ENCODE results near the gene SYN1.

SYN1 gene

DNA sequence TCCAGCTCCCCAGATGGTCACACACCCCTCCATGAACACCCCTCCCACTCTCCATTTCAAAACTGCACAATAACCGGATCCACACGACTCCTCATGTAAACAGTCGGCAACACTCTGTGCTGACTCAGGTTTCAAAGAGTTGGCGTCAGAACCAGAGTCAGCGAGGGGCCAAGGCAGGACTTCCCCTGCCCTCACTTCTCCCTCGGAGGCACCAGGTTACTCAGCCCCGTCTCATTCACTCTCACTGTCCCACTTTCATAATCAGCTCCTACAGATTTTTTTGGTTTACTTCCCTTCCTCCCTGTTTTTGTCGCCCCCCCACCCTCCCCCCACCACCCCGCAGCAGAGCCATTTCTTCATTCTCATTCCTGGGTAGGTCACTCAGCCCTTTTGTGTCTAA, 40.1 kb downstream of the SYN1 start:
- TF ChIP-seq, protein P1, sequence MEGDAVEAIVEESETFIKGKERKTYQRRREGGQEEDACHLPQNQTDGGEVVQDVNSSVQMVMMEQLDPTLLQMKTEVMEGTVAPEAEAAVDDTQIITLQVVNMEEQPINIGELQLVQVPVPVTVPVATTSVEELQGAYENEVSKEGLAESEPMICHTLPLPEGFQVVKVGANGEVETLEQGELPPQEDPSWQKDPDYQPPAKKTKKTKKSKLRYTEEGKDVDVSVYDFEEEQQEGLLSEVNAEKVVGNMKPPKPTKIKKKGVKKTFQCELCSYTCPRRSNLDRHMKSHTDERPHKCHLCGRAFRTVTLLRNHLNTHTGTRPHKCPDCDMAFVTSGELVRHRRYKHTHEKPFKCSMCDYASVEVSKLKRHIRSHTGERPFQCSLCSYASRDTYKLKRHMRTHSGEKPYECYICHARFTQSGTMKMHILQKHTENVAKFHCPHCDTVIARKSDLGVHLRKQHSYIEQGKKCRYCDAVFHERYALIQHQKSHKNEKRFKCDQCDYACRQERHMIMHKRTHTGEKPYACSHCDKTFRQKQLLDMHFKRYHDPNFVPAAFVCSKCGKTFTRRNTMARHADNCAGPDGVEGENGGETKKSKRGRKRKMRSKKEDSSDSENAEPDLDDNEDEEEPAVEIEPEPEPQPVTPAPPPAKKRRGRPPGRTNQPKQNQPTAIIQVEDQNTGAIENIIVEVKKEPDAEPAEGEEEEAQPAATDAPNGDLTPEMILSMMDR (IDR thresholded peaks at IDR 0.05; ENCODE audit: low read depth, low read length): no peak
- TF ChIP-seq, protein P2, sequence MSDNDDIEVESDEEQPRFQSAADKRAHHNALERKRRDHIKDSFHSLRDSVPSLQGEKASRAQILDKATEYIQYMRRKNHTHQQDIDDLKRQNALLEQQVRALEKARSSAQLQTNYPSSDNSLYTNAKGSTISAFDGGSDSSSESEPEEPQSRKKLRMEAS (IDR thresholded peaks at IDR 0.05; ENCODE audit: low read depth, low read length): no peak
- TF ChIP-seq MYC (IDR thresholded peaks at IDR 0.05; ENCODE audit: low read depth, low read length) (no peak), POLR2A (IDR thresholded peaks at IDR 0.05; ENCODE audit: extremely low read depth, insufficient read length) (no peak)
- H3K4me3 ChIP-seq (ENCODE audit: low read depth, low read length): no peak overlapping the region
- peak; percentile 64 for DNase-seq (ENCODE audit: low read depth)

DNA sequence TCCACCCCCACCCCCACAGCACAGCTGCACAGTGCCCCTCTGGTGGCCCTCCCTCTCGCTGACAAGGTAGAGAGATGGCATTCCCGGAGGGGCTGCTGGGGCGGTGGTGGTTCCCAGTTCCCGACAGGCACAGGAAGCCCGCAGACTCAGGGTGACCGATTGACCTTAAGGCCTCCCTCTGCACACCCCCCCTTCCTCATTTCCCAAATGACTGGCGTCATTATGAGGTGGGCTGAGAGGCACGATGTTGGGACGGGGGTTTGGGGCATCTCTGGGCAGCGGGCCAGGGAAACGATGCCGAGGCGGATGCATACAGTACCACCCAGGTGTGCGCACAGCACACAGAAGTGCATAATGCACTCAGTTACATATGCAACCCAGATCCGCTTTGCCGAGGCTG, 41.0 kb downstream of the SYN1 start:
- no peak for DNase-seq (ENCODE audit: low read depth)
- no peak for TF ChIP-seq MYC (IDR thresholded peaks at IDR 0.05; ENCODE audit: low read depth, low read length)
- TF ChIP-seq, protein P2 (IDR thresholded peaks at IDR 0.05; ENCODE audit: low read depth, low read length): no peak
- no peak for TF ChIP-seq POLR2A (IDR thresholded peaks at IDR 0.05; ENCODE audit: extremely low read depth, insufficient read length)
- TF ChIP-seq, protein P1 (IDR thresholded peaks at IDR 0.05; ENCODE audit: low read depth, low read length): no peak
- H3K4me3 ChIP-seq (ENCODE audit: low read depth, low read length): no peak overlapping the region

DNA sequence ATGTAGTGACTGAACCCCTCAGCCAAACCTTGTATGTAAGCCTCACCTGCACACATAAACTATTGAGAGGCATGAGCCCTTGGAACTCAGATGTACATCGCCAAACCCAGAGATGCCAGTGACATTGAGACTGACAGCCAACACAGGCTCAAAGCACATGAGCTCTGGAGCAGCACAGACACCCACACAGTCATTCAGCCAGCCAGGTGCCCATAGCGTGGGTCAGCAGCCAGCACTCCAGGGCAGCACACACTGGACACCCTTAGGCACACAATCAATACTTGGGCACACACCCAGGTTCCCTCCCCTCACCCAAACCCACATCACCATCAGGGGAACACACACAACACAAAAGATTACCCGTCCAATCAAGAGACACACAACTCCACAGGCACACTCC, 41.8 kb downstream of the SYN1 start:
- no peak overlapping the region for H3K4me3 ChIP-seq (ENCODE audit: low read depth, low read length)
- DNase-seq (ENCODE audit: low read depth): no peak
- TF ChIP-seq POLR2A (IDR thresholded peaks at IDR 0.05; ENCODE audit: extremely low read depth, insufficient read length): no peak
- TF ChIP-seq, protein P2 (IDR thresholded peaks at IDR 0.05; ENCODE audit: low read depth, low read length): no peak
- TF ChIP-seq, protein P1 (IDR thresholded peaks at IDR 0.05; ENCODE audit: low read depth, low read length): no peak
- TF ChIP-seq MYC (IDR thresholded peaks at IDR 0.05; ENCODE audit: low read depth, low read length): no peak

DNA sequence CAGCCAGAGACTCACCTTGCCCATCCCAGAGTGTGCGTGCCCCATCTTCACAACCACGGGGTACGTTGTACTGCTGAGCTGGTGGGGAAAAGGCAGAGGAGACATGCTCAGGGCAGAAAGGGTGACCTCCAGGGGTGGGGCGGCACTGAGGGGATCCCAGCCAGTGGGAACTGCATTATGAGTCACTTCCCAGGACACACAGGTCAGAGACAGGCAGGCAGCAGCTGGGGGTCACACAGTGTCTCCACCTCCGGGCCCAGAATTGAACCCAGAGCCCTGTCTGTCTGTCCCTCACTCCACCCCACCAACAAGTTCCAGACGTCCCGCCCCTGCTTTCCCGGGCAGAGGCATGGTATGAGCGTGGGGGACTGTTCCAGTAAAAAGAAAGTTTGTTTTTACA, 42.2 kb downstream of the SYN1 start:
- no peak for DNase-seq (ENCODE audit: low read depth)
- no peak for TF ChIP-seq MYC (IDR thresholded peaks at IDR 0.05; ENCODE audit: low read depth, low read length)
- TF ChIP-seq, protein P2 (IDR thresholded peaks at IDR 0.05; ENCODE audit: low read depth, low read length): no peak
- TF ChIP-seq, protein P1 (IDR thresholded peaks at IDR 0.05; ENCODE audit: low read depth, low read length): no peak
- no peak for TF ChIP-seq POLR2A (IDR thresholded peaks at IDR 0.05; ENCODE audit: extremely low read depth, insufficient read length)
- H3K4me3 ChIP-seq (ENCODE audit: low read depth, low read length): no peak overlapping the region

DNA sequence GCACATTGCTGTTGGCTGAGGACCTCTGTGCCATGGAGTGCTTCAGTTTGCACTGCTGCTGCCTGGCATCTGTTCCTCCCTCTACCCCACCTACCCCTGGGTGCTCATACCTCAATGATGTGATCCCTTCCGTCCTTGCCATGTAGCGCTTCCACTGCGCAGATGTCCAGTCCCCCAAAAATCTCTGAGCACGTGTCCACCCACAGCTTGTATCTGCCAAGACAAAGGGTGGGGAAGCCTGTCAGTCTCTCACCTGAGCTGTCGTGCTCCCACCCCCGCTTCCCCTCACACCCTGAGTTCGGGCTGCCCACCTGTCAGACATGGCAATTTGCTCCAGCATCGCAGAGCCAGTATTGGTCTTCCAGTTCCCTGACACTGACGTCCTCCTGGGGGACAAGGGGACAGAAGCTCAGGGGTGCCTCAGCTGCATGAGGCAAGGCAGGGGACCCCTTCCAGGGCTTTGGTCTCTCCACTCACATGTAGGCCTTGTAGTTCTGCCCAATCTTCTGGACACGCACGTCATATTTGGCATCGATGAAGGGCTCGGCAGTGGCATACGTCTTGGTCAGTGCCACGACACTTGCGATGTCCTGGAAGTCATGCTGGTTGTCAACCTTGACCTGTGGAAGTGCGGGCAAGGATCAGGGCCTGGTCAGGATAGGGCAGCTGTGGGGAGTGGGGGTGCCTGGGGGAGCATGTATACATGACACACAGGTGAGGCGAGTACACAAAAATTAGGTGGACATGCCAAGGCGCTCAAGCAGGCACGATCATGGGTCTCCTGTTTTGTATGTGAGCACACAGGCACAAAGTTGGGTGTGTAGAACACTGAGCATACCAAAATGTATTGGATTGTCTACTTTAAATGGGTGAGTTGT, 43.4 kb downstream of the SYN1 start:
- no peak for DNase-seq (ENCODE audit: low read depth)
- H3K4me3 ChIP-seq (ENCODE audit: low read depth, low read length): no peak overlapping the region
- no peak for TF ChIP-seq POLR2A (IDR thresholded peaks at IDR 0.05; ENCODE audit: extremely low read depth, insufficient read length)
- TF ChIP-seq, protein P2 (IDR thresholded peaks at IDR 0.05; ENCODE audit: low read depth, low read length): no peak
- TF ChIP-seq MYC (IDR thresholded peaks at IDR 0.05; ENCODE audit: low read depth, low read length): no peak
- TF ChIP-seq, protein P1 (IDR thresholded peaks at IDR 0.05; ENCODE audit: low read depth, low read length): no peak

Data from NB4 (cell line).